A673 (cell line): ENCODE measurements around the gene SCEL. TPM values are rescaled to one million over a fixed set of nuclear protein-coding genes. Genes with fewer than 3 reads are reported as not detected.

Experiments used
- BruUV-seq: library from RNA; stranded (reverse); fragments of 400-500 nt; replicated peaks from 2 replicates; lab custom pipeline; 2021; lab: Mats Ljungman, UMichigan
- CTCF ChIA-PET: fragments of 300-600 bp; sonication (Branson Sonifier 250); formaldehyde crosslinking; loops from one replicate; lab custom pipeline; 2022; ENCODE audit warnings: antibody characterized with exemption; lab: Charles Lee
- POLR2A ChIA-PET: fragments of 300-600 bp; sonication (Branson Sonifier 250); formaldehyde crosslinking; loops from one replicate; lab custom pipeline; 2022; ENCODE audit warnings: antibody characterized with exemption; ENCODE audit not compliant: low non-redundant PET; lab: Charles Lee
- DNase-seq: peaks from one replicate; pipeline ENCODE4 v3.0.0-alpha.2; 2015; ENCODE audit warnings: low spot score
- H3K27ac ChIP-seq: fragments of 200-600 bp; sonication (generic); 2 replicates; pipeline ENCODE4 v1.5.1; 2016; ENCODE audit warnings: mixed run types, low read depth, mild to moderate bottlenecking, mixed read lengths, antibody characterized with exemption, low read length; ENCODE audit not compliant: poor library complexity, severe bottlenecking
- H3K27me3 ChIP-seq: fragments of 200-600 bp; sonication (generic); replicated peaks from 2 replicates; pipeline ENCODE4 v1.6.1; 2017; ENCODE audit warnings: mixed run types, low read depth, mild to moderate bottlenecking, mixed read lengths, antibody characterized with exemption, low read length; ENCODE audit not compliant: insufficient read depth, poor library complexity
- H3K36me3 ChIP-seq: fragments of 200-600 bp; sonication (generic); 2 replicates; pipeline ENCODE4 v1.6.1; 2016; ENCODE audit warnings: mixed run types, mild to moderate bottlenecking, mixed read lengths, antibody characterized with exemption, low read length; ENCODE audit not compliant: insufficient read depth, poor library complexity, severe bottlenecking
- H3K4me1 ChIP-seq: fragments of 200-600 bp; sonication (generic); 2 replicates; pipeline ENCODE4 v1.6.1; 2017; ENCODE audit warnings: mixed run types, mild to moderate bottlenecking, mixed read lengths, antibody characterized with exemption, low read length; ENCODE audit not compliant: insufficient read depth, poor library complexity, severe bottlenecking
- H3K4me3 ChIP-seq: fragments of 200-600 bp; sonication (generic); 2 replicates; pipeline ENCODE4 v1.5.1; 2016; ENCODE audit warnings: low read depth, mixed run types, mild to moderate bottlenecking, mixed read lengths, low read length; ENCODE audit not compliant: poor library complexity, severe bottlenecking
- H3K9me3 ChIP-seq: fragments of 200-600 bp; sonication (generic); 2 replicates; pipeline ENCODE4 v1.6.1; 2016; ENCODE audit warnings: mixed run types, low read depth, mild to moderate bottlenecking, mixed read lengths, antibody characterized with exemption, low read length; ENCODE audit not compliant: poor library complexity, severe bottlenecking
- EZH2 ChIP-seq: fragments of 200-600 bp; sonication (generic); IDR thresholded peaks from 2 replicates; pipeline ENCODE4 v1.6.1; 2017; ENCODE audit warnings: borderline replicate concordance, low read depth, mild to moderate bottlenecking, mixed read lengths, antibody characterized with exemption, low read length; ENCODE audit not compliant: poor library complexity, severe bottlenecking
- intact Hi-C: fragments of 100-400 bp; cut with micrococcal nuclease; formaldehyde crosslinking; loops from one replicate; pipeline ENCODE4 v1.10.0; 2022; ENCODE audit not compliant: unreplicated experiment
- total RNA-seq: library from RNA; stranded (reverse); gene quantifications from 2 replicates; pipeline ENCODE4 v1.2.3, GENCODE V29; 2021
- TF ChIP-seq, protein P1 (sequence below): fragments of 300-800, 200-600 bp; sonication (generic); conservative IDR thresholded peaks from 2 replicates; pipeline ENCODE4 v1.5.1; 2017; ENCODE audit warnings: low read depth, mild to moderate bottlenecking, antibody characterized with exemption, low read length, moderate library complexity, mixed read lengths

The SCEL gene
- total RNA-seq, 1 experiment from 2014 or later = not detected

DNA sequence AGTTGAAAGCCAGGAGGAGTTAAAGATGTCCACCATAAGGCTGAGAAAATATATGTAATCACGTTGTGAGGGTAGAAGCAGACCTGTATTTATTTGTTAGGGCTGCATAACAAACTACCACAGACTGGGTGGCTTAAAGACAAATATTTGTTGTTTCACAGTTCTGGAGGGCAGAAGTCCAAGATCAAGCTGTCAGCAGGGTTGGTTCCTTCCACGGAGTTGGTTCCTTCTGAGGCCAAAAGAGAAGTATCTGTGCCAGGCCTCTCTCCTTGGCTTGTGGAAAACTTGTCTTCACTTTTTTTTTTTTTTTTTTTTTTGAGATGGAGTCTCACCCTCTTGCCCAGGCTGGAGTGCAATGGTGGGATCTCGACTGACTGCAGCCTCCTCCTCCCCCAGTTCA lies 88.3 kb downstream of the SCEL start:
- intact Hi-C loops = no loop called here
- ChIA-PET CTCF (no interaction called here), POLR2A (no interaction called here)
- no peak overlapping the region for H3K27ac ChIP-seq
- no peaks in the 10 kb centered on the region for H3K9me3 ChIP-seq
- no peak for DNase-seq
- peaks cover 11% of the 10 kb centered on the region for H3K4me1 ChIP-seq
- TF ChIP-seq, protein P1, sequence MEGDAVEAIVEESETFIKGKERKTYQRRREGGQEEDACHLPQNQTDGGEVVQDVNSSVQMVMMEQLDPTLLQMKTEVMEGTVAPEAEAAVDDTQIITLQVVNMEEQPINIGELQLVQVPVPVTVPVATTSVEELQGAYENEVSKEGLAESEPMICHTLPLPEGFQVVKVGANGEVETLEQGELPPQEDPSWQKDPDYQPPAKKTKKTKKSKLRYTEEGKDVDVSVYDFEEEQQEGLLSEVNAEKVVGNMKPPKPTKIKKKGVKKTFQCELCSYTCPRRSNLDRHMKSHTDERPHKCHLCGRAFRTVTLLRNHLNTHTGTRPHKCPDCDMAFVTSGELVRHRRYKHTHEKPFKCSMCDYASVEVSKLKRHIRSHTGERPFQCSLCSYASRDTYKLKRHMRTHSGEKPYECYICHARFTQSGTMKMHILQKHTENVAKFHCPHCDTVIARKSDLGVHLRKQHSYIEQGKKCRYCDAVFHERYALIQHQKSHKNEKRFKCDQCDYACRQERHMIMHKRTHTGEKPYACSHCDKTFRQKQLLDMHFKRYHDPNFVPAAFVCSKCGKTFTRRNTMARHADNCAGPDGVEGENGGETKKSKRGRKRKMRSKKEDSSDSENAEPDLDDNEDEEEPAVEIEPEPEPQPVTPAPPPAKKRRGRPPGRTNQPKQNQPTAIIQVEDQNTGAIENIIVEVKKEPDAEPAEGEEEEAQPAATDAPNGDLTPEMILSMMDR = no peak
- TF ChIP-seq EZH2 = no peak
- no peaks in the 10 kb centered on the region for H3K27me3 ChIP-seq
- H3K36me3 ChIP-seq = no peaks in the 10 kb centered on the region
- no peak overlapping the region for H3K4me3 ChIP-seq
- no TSS peak for BruUV-seq

DNA sequence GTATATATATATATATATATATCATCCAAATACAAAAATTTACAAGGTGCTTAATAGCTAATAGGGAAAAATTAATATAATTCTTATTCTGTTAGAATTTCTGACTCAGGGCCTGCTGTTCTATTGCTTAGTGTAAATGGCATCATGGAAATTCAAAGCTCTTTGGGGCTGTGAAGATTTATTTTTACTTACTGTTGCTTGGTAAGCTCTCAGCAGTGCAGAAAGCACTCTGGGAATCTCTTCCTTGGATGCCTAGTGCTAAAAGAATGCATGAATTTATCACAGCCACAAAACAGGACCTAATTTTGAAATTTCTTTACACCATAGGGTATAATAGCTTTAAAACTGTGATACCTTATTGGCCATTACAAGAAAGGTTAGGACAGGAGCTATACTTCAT lies 92.7 kb downstream of the SCEL start:
- ChIA-PET POLR2A (no interaction called here), CTCF (no interaction called here)
- Histone ChIP-seq H3K36me3 (no peaks in the 10 kb centered on the region), H3K4me3 (no peak overlapping the region), H3K4me1 (no peaks in the 10 kb centered on the region), H3K9me3 (no peaks in the 10 kb centered on the region), H3K27me3 (no peaks in the 10 kb centered on the region), H3K27ac (no peak overlapping the region)
- TF ChIP-seq EZH2 = no peak
- TF ChIP-seq, protein P1 = no peak
- intact Hi-C loops = no loop called here
- no peak for DNase-seq
- BruUV-seq = no TSS peak

DNA sequence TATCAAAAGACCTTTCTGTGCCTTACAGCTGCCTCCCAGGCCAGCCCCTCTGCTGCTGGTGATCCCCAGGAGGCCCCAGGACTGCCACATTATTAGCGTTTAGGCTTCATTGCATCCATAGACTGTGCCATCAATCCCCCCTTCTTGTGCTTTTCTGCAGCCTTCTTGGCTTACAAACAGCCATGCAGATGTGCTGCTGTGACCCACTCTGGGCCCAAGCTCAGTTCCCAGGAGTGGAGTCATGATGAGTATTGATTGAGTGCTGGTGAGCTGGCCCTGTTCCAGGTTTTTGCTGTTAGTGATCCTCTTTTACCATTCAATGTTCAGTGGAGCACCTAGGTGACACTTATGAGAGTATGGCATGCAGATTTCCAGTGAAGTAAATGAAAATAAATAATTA lies 102.1 kb downstream of the SCEL start:
- H3K9me3 ChIP-seq = no peaks in the 10 kb centered on the region
- H3K27ac ChIP-seq = no peak overlapping the region
- ChIA-PET CTCF (no interaction called here), POLR2A (no interaction called here)
- TF ChIP-seq, protein P1 = no peak
- TF ChIP-seq EZH2 = no peak
- intact Hi-C loops = no loop called here
- H3K36me3 ChIP-seq = no peaks in the 10 kb centered on the region
- DNase-seq = no peak
- H3K27me3 ChIP-seq = no peaks in the 10 kb centered on the region
- H3K4me1 ChIP-seq = peaks cover 9% of the 10 kb centered on the region
- no TSS peak for BruUV-seq
- no peak overlapping the region for H3K4me3 ChIP-seq
